Measurements from ENCODE around the gene TRAP1.
A peak's percentile ranks its signal among the peaks of the same experiment; 100 is the strongest.

GRCh38 chr16:3736116-3736515 is 18.8 kb upstream of the TRAP1 start:
- TF ChIP-seq POLR2A (IDR thresholded peaks at IDR 0.05) = no peak
- peak in 1 of 3 donors; percentile 49 for TF ChIP-seq POLR2AphosphoS5 (IDR thresholded peaks at IDR 0.05)
- TF ChIP-seq CTCF (IDR thresholded peaks at IDR 0.05 in 8 of 11, conservative IDR thresholded peaks at IDR 0.05 in 3 of 11) = no peak
